COR-L47 (cell line): Measurements from ENCODE around the gene SACS.

Experiments used
- DNase-seq: peaks from one replicate; lab custom pipeline; 2025; lab: John Stamatoyannopoulos, UW

SACS gene, protein sequence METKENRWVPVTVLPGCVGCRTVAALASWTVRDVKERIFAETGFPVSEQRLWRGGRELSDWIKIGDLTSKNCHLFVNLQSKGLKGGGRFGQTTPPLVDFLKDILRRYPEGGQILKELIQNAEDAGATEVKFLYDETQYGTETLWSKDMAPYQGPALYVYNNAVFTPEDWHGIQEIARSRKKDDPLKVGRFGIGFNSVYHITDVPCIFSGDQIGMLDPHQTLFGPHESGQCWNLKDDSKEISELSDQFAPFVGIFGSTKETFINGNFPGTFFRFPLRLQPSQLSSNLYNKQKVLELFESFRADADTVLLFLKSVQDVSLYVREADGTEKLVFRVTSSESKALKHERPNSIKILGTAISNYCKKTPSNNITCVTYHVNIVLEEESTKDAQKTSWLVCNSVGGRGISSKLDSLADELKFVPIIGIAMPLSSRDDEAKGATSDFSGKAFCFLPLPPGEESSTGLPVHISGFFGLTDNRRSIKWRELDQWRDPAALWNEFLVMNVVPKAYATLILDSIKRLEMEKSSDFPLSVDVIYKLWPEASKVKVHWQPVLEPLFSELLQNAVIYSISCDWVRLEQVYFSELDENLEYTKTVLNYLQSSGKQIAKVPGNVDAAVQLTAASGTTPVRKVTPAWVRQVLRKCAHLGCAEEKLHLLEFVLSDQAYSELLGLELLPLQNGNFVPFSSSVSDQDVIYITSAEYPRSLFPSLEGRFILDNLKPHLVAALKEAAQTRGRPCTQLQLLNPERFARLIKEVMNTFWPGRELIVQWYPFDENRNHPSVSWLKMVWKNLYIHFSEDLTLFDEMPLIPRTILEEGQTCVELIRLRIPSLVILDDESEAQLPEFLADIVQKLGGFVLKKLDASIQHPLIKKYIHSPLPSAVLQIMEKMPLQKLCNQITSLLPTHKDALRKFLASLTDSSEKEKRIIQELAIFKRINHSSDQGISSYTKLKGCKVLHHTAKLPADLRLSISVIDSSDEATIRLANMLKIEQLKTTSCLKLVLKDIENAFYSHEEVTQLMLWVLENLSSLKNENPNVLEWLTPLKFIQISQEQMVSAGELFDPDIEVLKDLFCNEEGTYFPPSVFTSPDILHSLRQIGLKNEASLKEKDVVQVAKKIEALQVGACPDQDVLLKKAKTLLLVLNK (N-terminal part only)

DNA sequence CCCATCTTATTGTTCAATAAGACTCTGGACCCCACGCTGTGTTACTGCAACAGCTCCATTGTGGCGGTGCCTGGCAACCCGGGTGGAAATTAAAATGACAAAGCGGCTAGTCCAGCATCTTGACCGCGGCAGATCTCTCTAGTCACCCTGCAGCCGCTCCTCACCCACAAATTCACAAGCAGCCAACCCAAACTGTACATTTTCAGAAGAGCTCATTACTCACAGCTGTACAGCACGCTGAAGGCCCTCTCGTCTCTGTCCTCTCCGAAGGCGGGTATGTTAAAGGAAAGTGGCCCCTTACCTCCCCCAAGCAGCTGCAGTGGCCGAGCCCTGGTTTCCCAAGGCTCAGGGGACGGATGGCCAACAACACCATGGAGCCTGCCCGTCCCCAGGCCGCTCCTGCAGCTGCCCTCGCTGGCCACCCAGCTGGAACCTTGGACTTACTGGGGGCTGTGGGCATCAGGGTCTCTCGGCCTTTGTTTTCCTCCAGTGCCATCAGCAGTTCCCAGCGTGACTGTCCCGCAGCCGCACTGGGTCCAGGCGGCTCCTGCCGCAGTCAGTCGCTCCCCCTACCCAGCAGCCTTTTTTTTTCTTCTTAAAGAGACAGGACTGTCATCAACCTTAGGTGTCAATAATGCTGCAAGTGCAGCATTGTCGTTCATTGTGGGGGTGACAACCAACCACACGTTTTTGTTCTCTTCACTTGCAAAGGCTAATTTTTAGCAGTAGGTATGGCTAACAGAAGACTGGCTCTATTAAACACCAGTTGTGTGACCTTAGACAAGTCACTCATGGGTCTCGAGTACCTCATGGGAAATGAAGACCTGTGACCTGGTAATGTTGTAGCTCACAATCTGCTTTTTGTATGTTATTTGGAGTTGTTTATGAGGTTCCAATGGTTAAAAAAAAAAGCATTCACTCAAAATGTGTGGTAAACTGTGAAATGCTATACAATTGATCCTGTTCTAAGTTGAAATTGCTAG is at the start of gene SACS:
TSS of gene SACS (minus strand) at position 532 of the 983 bp plus-strand sequence. CDS start 22,463 bp downstream, outside the sequence.
- peak; percentile 77 for DNase-seq

DNA sequence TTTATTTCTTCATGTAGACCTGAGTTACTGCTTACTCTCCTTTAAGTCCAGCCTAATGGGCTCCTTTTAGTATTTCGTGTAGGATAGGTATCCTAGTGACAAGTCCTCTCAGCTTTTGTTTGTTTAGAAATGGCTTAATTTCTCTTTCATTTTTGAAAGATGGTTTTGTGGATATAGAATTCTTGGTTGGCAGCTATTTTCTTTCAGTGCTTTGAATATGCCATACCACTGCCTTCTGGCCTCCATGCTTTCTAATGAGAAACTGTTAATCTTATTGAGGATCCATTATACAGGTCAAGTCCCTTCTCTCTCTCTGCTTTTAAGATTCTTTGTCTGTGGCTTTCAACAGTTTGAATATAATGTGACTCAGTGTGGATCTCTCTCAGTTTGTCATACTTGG is 46.8 kb upstream of the SACS start:
- DNase-seq, result no peak

DNA sequence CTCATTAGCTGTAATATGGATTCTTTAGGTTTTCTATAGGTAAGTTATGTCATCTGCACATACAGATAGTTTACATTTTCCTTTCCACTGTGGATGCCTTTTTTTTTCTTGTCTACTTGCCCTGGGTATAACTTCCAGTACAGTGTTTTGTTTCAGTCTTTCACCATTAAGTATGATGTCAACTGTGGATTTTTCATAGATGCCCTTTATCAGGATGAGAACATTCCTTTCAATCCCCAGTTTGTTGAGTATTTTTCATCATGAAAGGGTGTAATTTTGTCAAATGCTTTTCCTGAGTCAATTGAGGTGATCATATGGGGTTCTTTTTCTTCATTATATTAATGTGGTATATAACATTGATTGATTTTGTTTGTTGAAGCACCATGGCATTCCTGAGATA is 43.6 kb upstream of the SACS start:
- DNase-seq, result no peak

DNA sequence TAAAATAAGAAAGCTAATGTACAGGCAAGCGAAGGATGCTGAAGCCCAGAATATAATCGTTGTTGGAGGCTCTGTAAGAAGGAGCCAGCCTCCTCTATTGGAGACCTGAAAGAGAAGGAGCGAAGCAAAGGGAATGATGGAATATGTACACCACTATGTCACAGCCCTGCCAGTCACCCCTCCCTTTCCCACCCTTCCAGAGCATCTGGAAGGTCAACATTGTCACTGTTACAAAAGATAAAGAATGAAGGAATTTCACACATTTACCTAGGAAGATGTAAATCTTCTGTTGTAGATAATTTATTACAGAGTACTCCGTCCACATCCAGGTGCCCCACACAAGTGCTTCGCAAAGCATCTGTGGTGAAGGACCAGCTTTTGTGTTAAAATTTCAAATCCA is 39.7 kb upstream of the SACS start:
- no peak for DNase-seq

DNA sequence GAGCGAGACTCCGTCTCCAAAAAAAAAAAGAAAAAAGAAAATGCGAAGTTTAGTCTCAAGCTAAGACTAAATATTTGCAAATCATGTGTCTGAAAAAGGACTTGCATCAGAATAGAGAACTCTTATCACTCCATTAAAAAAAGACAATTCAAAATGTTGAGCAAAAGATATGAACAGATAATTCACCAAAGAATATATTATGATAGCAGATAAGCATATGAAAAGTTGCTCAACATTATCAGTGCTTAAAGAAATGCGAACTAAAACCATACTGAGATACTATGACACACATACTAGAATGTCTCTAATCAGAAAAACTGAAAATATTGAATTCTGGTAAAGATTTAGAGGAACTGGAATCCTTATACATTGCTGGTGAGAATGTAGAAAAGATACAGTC is 38.7 kb upstream of the SACS start:
- no peak for DNase-seq

DNA sequence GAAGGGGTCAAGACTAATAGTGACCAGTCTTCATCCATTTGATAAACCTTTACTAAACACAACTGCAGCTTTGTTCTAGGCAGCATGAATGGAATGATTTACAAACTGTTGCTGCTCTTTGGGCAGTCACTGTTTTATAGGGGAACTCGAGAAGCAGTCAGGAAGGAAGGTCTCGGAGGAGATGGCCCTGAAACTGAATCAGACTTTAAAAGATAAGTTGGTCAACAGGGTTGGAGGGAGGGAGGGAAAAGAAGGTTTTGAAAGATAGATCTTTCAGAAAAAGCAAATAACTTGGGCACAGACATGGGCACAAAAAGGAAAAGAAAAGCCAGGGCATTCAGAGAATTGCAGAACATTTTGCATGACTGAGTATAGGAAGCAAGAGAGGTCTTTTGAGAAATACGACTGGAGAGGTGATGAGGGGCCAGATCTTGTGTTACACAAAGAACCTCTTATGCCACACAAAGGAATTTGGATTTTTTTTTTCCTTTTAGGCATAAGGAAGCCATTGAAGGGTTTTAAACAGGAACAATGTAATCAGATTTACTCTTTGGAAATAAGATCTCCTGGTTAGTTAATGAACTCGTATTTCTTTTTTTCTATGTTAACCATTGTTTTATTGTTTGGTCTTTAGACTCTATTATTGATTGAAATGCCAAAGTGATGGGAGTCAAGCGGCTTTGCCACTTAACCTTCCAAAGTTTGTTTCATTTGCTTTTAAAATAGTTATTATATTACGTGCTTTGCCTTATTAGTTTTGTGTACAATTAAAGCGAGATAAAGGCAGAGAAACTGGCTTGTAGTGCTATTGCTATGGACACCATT is 37.5 kb upstream of the SACS start:
- no peak for DNase-seq

DNA sequence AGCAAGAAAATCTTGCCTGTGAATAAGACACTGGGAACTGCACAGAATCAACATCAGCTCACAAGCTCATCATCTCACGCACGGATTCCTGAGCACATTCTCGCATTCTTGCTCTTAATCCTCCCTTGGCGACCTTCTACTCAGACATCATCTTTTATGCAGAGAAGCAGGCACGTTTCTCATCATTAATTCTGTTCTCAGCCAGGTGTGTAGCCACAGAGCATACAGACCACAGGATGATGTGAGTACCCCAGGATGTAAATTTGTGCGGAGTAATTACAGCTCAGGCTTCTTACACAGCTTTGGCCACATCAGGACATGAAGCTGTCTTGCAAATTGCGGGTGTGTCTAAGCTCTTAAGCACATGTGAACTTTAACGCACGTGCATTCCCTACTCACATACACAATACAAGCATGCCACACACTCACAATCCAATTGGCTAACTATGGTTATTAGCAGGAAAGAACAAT is 36.5 kb upstream of the SACS start:
- no peak for DNase-seq

DNA sequence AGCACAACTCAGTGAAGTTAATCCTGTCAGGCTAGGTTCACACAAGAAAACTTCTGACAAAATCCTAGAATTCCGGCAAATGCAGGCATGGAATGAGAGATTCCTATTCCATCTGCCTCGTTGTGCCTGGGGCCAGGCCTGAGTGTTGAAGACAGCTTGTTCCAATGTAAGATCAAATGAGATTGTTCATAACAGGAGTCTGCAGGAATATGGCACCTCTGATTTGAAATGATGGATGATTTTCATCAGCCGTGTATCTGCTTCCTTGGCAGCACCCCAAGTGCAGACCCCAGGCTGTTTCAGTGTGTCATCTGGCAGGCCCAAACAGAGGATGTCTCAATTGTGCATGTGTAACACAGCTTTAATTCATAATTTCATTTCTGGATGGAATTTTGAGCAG is 35.3 kb upstream of the SACS start:
- DNase-seq, result no peak

DNA sequence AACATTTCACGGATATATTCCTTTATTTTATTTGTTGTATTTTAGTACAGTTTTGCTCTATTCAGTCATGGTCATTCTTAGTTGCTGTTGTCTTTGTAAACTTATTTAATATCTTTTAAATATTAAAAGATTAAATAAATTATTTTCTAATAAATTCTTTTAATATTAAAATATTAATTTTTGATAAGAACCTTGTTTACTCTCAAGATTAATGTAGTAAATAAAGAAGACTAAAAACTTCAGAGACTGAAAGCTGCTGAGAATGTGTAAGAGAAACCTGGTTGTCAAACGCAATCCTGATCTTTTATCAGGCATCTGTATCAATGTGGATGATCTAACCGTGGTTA is 34.4 kb upstream of the SACS start:
- no peak for DNase-seq

DNA sequence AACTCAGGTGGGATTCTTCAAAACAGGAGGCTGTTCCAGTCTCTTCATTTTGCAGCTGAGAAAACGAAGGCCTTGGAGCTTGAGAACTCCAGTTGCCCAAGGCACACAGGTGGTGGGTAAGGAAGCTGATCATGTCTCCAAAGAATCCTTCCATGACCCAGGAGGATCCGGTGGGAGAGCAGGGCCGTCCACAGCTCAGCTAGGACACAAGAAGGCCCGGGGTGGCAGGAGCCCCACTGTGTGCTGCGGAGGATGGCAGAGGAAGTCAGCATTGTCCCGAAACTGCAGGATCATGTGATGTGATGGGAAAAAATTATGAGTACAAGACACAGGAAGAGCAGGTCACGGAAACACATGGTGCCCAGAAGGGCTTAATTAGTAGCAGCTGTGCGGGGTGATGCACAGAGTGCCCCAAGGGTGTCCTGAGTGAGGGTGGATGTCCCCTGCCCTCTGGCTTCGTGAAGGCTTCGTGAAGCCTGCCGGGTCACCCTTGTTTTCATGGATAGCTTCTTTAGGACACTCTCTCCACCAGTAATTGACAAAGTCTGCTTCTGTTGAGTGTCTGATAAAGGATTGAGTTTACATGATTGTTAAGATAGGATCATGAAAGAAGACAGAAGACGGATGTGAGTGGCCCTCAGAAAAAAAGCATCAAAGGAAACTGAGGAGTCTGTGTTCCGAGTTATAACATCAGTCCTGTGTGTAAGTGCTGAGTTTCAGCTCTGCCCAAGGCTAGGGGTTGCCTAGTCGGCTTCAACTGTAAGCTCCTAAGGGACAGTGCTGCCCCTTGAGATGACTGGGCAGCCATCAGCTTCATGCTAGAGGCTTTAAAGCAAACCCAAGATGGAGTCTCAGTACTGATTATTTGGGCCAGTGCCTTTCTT is 33.8 kb upstream of the SACS start:
- no peak for DNase-seq

DNA sequence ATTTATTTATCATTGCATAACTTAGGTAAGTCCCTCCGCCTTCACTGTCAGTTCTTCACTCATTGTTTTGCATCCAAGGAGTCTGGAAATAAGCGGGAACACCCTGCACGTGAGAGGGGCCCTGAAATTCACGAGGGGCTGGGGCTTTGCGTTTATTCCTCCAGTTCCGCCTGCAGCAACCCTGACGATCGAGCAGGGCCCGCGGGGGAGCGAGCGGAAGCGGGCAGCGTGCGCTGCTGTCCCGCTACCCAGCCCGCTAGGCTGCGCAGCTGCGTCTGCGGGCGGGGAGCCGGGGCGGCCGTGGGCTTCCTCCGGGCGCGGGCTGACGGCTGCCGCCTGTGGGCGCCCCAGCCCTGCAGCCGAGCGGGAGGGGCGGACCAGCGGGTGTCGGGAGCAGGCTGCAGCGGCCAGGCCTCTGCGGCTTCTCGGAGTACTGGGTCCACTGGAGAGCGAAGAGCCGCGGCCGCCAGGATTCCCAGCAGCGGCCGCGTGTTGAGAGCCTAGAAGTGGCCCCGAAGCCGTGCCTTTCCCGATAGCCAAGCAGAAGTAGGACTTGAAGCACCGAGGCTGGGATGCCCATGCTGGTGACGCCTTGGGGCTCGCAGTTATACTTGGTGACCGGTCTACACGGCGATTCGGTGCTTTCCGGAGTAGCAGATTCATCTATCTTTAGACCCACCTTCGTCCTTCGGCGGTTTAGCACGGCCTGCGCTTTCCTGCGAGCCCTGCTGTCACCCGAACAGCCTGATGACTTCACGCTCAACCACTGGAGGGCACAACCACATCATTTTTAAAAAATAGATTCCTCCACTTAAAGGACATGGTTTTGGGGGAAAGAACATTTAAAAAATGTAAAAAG is 32.9 kb upstream of the SACS start:
- peak; percentile 69 for DNase-seq

DNA sequence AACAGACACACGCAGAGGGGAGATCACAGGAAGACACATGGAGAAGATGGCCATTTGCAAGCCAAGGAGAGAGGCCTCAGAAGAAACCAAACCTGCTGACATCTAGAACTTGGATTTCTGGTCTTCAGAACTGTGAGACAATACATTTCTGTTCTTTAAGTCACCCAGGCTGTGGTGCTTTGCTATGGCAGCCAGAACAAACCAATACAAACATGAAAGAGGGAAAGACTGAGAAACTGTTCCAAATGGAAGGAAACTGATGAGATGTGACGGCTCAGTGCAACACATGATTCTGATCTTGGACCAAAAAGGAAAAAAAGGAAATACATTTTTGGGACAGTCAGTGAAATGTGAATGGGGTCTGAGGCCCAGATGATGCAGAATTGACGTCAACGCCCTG is 30.2 kb upstream of the SACS start:
- DNase-seq, result no peak

DNA sequence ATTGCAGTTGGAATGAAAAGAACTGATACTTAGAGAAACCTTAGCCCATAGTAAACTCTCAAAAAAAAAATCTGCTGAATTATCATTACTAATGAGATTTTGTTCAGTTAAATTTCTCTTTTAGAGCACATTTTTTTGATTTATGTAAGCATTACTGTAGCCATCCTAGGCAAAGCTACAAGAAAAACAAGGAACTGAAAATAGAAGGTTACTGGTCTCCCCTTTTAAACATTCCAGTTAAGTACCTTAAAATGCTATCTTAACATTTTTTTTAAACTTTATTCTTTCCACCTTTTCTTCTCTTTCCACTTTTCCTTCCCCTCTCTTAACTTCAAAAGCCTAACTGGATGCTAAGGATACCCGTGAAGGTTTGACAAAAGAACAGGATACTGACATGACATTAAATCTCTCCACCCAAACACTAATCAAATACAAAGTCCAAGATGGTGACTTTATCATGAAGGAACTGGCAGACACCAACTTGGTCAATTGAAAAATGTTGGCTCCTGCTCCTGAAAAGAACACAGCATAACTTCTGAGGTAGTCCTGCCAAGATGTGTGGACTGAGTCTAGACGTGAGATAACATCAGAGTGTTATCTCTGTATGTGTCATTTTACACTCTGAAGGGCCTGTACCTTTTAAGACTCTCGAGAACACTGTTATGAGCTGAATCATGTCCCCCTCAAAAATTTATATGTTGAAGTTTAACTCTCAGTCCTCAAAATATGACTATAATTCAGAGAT is 29.5 kb upstream of the SACS start:
- DNase-seq, result no peak

DNA sequence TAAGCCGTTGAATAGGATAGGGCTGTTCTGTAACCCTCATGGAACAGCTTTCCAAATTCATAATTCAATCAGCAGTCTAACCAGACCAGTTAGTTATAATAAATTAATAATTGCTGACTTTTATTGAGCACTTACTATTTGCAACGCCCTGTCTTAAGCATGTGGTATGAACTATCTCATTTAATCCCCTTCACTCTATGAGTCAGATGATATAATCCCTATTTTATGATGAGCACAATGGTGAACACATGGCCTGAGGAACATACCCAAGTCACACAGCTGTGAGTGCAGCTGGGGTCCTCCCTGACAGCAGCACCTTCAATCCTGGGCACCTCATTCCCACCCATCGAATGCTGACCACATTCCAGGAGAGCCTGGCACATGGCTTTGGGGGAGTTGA is 28.0 kb upstream of the SACS start:
- DNase-seq, result no peak

DNA sequence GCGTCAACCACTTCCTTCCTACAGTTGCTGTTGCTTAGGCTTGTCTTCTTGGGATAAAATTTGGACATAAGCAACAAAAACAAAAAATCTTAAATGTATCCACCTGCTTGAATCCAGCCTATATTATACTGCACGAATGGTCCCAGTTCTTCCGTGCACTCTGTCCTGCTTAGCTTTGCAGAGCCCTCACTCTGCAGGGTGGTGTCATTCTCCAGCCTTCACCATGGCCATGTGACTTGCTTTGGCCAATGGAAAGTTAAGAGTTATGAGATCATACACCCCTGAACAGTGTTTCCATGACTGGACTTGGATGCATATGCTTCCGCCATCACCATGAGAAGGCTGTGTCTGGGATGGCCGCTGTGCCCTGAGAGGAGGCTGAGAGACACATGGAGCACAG is 27.4 kb upstream of the SACS start:
- no peak for DNase-seq

DNA sequence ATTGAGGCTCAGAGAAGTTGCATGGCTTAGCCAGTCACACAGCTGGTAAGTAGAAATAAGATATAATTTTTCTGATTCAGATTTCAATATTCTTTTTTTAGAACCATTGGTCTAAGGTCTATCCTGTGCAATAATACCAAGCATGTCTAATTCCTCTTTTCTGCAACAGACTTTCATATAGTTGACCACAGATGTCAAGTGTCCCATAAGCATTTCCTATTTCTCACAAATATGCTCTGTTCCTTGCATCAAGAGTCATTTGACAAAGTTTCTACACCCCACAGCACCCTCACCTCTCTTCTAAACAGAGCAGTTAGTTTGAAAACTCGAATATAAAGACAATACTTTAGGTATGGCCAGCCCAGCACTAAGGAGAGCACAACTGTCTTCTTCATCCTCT is 26.8 kb upstream of the SACS start:
- no peak for DNase-seq

DNA sequence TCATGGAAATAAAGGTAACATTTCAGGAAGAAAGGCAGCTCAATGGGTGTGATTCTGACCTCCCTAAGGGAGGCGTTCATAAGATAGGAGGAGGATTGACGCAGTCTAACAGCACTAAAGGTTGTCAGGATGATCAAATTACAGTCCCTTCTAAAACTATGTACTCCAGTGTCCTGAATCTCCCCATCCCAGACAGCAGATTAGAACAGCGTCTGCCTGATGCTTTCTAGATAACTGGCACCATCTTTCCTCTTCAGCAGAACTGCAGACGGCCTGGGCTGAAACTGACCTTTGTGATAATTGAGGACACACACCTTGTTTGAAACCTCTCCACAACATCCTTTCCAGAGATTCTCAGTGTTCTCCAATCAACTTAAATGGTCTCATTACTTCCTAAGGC is 25.5 kb upstream of the SACS start:
- no peak for DNase-seq
